ENCODE data around the gene ARHGEF7.

Gene ARHGEF7

DNA sequence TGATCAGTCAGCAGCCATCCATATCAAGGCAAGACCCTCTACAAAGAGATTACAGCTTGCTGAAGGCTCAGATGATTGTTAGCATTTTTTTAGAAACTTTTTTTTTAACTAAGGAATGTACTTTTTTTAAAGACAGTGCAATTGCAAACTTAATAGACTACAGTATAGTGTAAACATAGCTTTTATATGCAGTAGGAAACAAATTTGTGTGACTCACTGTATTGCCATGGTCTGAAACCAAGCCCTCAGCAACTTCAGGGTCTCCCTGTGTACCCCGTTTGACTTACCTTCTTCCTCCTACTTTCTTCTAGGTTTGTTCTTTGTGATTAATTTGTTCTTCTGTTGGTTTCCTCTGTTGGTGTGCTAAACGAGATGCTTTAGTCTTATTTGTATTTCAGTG is 112.3 kb downstream of the ARHGEF7 start:
- Histone ChIP-seq H3K36me3 (peaks cover 73% of the 10 kb centered on the region), H3K9me3 (no peaks in the 10 kb centered on the region), H3K4me3 (no peak overlapping the region), H3K4me1 (peaks cover 61% of the 10 kb centered on the region), H3K9ac (no peak overlapping the region), H3K4me2 (peak overlapping the region; percentile 77), H3K27ac (no peak overlapping the region), H4K20me1 (peaks cover 99% of the 10 kb centered on the region), H3K27me3 (no peaks in the 10 kb centered on the region)
- TF ChIP-seq Cebpa-rat (IDR thresholded peaks at IDR 0.05) = no peak

DNA sequence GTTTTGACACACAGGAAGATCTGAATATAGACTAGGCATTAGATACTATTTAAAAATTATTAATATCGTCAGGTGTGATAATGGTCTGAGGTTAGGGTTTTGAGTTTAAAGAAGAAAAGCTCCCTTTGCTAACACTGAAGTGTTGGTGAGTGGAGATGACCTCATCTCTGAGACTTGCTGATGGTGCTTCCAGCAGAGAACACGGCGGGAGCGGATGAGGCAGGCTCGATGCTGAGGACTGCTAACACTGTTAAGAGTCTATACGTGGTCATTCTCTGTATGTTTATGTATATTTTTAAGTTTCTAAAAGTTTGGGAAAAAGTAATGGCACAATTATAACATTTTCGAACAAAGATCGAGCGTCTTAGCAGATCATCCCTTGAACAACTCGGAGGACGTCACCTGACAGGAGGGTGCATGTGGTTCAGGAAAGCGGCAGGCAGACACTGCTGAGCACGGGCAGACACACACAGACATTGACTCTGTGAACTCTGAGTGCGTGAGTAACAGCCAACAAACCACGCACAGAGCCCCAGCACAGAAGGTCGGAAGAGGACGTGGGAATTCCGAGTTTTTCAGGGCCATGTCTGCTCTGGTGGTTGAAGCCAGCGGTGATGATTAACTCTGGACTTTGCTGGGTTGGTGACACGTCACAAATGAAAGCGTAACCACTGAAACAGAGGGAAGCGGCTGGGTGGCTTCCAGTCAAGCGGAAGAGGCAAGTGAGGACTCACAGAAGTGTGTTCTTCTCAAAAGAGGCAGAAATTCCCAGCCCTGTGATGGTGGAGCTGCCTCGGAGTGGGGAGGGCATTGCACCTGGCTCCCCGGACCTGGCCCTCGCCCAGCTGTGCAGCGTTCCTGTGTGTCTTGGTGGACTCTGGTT is 113.4 kb downstream of the ARHGEF7 start:
- peaks cover 99% of the 10 kb centered on the region for H4K20me1 ChIP-seq
- H3K9ac ChIP-seq = peak overlapping the region; percentile 36
- no peaks in the 10 kb centered on the region for H3K9me3 ChIP-seq
- no peak overlapping the region for H3K4me3 ChIP-seq
- peak overlapping the region; percentile 77 for H3K4me2 ChIP-seq
- TF ChIP-seq Cebpa-rat (IDR thresholded peaks at IDR 0.05) = no peak
- H3K36me3 ChIP-seq = peaks cover 82% of the 10 kb centered on the region
- H3K27me3 ChIP-seq = no peaks in the 10 kb centered on the region
- peak overlapping the region; percentile 18; the same call in 1 of the 2 replicates for H3K27ac ChIP-seq
- H3K4me1 ChIP-seq = peaks cover 61% of the 10 kb centered on the region

DNA sequence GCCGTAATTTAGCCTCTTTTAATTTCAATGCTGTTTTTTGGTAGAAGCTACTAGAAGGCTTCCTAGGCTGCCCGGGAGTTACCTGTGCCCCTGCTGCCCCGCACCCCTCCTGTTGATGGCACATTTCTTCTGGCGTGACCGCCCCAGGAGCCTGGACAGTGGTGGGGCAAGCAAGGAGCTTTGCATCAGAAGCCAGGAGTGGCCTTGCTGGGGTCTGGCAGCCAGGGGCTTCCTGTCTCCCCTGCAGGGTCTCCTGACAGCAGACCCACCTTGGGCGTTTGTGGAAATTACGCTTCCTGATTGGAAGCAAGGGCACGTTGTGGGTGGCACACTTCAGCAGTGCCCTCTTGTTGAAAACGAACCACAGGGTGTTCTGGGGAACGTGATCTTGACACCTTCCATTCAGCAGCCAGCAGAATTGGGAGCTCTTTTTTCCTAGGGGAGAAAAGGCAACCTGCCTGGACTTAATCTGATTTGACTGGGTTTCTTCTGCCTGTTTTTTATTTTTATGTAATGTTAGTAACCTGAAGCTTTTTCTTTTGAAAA is 115.3 kb downstream of the ARHGEF7 start:
- Histone ChIP-seq H3K4me2 (no peak overlapping the region), H3K9me3 (no peaks in the 10 kb centered on the region), H3K9ac (no peak overlapping the region), H3K4me3 (no peak overlapping the region), H3K27me3 (no peaks in the 10 kb centered on the region), H3K27ac (no peak overlapping the region), H3K4me1 (peaks cover 51% of the 10 kb centered on the region), H4K20me1 (peaks cover 100% of the 10 kb centered on the region), H3K36me3 (peaks cover 88% of the 10 kb centered on the region)
- TF ChIP-seq Cebpa-rat (IDR thresholded peaks at IDR 0.05) = no peak

GRCh38 chr13:111232191-111232590 is 117.1 kb downstream of the ARHGEF7 start:
- H4K20me1 ChIP-seq = peaks cover 97% of the 10 kb centered on the region
- no peak overlapping the region for H3K4me2 ChIP-seq
- H3K27me3 ChIP-seq = no peaks in the 10 kb centered on the region
- no peak overlapping the region for H3K4me3 ChIP-seq
- no peak overlapping the region for H3K9ac ChIP-seq
- TF ChIP-seq Cebpa-rat (IDR thresholded peaks at IDR 0.05) = no peak
- H3K27ac ChIP-seq = no peak overlapping the region
- peaks cover 93% of the 10 kb centered on the region for H3K36me3 ChIP-seq
- no peaks in the 10 kb centered on the region for H3K9me3 ChIP-seq
- H3K4me1 ChIP-seq = peaks cover 34% of the 10 kb centered on the region

DNA sequence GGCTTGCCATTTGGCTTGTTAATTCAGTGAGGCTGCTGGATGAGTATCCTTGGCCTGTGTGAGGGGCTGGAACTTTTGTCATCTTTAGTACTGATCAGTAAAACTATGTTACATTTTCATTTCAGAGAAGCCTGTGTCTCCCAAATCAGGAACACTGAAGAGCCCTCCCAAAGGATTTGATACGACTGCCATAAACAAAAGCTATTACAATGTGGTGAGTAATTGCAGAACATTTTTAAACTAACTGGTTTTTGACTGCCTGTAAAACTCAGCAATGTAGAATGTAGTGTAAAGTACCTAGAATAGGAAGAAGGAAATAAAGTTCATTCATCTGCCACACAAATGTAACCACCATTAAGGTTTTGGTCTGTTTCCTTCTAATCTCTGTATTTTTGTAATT is 118.0 kb downstream of the ARHGEF7 start:
- peaks cover 97% of the 10 kb centered on the region for H4K20me1 ChIP-seq
- no peak for TF ChIP-seq Cebpa-rat (IDR thresholded peaks at IDR 0.05)
- H3K27ac ChIP-seq = no peak overlapping the region
- peaks cover 93% of the 10 kb centered on the region for H3K36me3 ChIP-seq
- no peak overlapping the region for H3K4me2 ChIP-seq
- H3K9ac ChIP-seq = no peak overlapping the region
- peaks cover 25% of the 10 kb centered on the region for H3K4me1 ChIP-seq
- no peaks in the 10 kb centered on the region for H3K27me3 ChIP-seq
- H3K4me3 ChIP-seq = no peak overlapping the region
- no peaks in the 10 kb centered on the region for H3K9me3 ChIP-seq

- no peak for TF ChIP-seq Cebpa-rat (IDR thresholded peaks at IDR 0.05)
- Histone ChIP-seq H3K27ac (no peak overlapping the region), H3K4me1 (no peaks in the 10 kb centered on the region), H3K9ac (no peak overlapping the region), H3K9me3 (no peaks in the 10 kb centered on the region), H3K27me3 (no peaks in the 10 kb centered on the region), H3K4me2 (no peak overlapping the region), H3K4me3 (no peak overlapping the region), H4K20me1 (peaks cover 93% of the 10 kb centered on the region), H3K36me3 (peaks cover 95% of the 10 kb centered on the region)
These were observed 124.9 kb downstream of the ARHGEF7 start for GRCh38 chr13:111239764-111240670.

- Histone ChIP-seq H3K4me1 (no peaks in the 10 kb centered on the region), H3K9ac (no peak overlapping the region), H4K20me1 (peaks cover 94% of the 10 kb centered on the region), H3K27ac (no peak overlapping the region), H3K4me2 (no peak overlapping the region), H3K36me3 (peaks cover 95% of the 10 kb centered on the region), H3K27me3 (no peaks in the 10 kb centered on the region), H3K4me3 (no peak overlapping the region), H3K9me3 (no peaks in the 10 kb centered on the region)
- no peak for TF ChIP-seq Cebpa-rat (IDR thresholded peaks at IDR 0.05)
These were observed 126.1 kb downstream of the ARHGEF7 start for GRCh38 chr13:111241006-111241755.

DNA sequence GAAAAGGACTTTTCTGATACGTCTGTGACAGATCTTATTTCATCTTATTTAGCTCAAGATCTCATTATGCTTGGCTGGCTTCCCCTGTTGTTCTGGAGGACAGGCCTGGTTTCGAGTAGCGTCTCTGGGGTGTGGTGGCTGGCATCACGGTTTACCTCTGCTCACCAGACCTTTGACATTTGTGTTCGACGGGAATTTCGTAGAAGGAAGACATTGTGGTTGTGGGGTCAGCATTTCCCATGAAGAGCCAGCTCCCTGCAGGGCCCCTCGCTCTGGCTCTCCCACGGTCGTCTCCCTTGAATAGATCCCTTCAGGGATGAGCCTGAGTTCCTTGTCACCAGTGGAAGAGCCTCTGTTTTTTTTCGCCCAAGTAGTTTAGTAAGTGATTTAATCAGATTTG is 126.8 kb downstream of the ARHGEF7 start:
- Histone ChIP-seq H3K9me3 (no peaks in the 10 kb centered on the region), H3K4me2 (no peak overlapping the region), H4K20me1 (peaks cover 94% of the 10 kb centered on the region), H3K4me1 (no peaks in the 10 kb centered on the region), H3K9ac (no peak overlapping the region), H3K36me3 (peaks cover 95% of the 10 kb centered on the region), H3K4me3 (no peak overlapping the region), H3K27me3 (no peaks in the 10 kb centered on the region), H3K27ac (no peak overlapping the region)
- TF ChIP-seq Cebpa-rat (IDR thresholded peaks at IDR 0.05) = no peak

- H3K4me2 ChIP-seq = no peak overlapping the region
- TF ChIP-seq Cebpa-rat (IDR thresholded peaks at IDR 0.05) = no peak
- peaks cover 95% of the 10 kb centered on the region for H4K20me1 ChIP-seq
- H3K4me1 ChIP-seq = no peaks in the 10 kb centered on the region
- H3K27me3 ChIP-seq = no peaks in the 10 kb centered on the region
- no peak overlapping the region for H3K9ac ChIP-seq
- no peaks in the 10 kb centered on the region for H3K9me3 ChIP-seq
- no peak overlapping the region for H3K27ac ChIP-seq
- no peak overlapping the region for H3K4me3 ChIP-seq
- H3K36me3 ChIP-seq = peaks cover 99% of the 10 kb centered on the region
These were observed 127.5 kb downstream of the ARHGEF7 start for GRCh38 chr13:111242585-111242984.
